GM12878 (cell line): ENCODE results near the gene MYBPC2. TPM values are rescaled to one million over a fixed set of nuclear protein-coding genes. Genes with fewer than 3 reads are reported as not detected.

Experiments
- ATAC-seq: fragments of 200-7000 bp; cut with Tn5 transposase; 3 replicates; pipeline ENCODE4 v1.9.1; 2020; ENCODE audit warnings: mild to moderate bottlenecking, moderate library complexity
- BruUV-seq: library from RNA; stranded (reverse); fragments of 400-500 nt; replicated peaks from 2 replicates; lab custom pipeline; 2021; lab: Mats Ljungman, UMichigan
- CTCF ChIA-PET: fragments of 300-600 bp; sonication (Branson Sonifier 250); formaldehyde crosslinking; extraction: SDS; loops from one replicate; lab custom pipeline; 2021; ENCODE audit warnings: inconsistent platforms; lab: Yijun Ruan, JAX
- POLR2A ChIA-PET: fragments of 350-600 bp; formaldehyde crosslinking; extraction: SDS; loops from one replicate; lab custom pipeline; 2021; ENCODE audit warnings: inconsistent platforms; lab: Charles Lee
- RAD21 ChIA-PET: fragments of 300-600 bp; sonication (Branson Sonifier 250); formaldehyde crosslinking; loops from one replicate; lab custom pipeline; 2023; ENCODE audit warnings: antibody characterized with exemption; ENCODE audit not compliant: unreplicated experiment; lab: Charles Lee
- SMC1A ChIA-PET: fragments of 300-600 bp; sonication (Branson Sonifier 250); formaldehyde crosslinking; loops from one replicate; lab custom pipeline; 2023; ENCODE audit not compliant: unreplicated experiment, uncharacterized antibody; lab: Charles Lee
- DNase-seq: peaks from one replicate; pipeline ENCODE4 v3.0.0-alpha.2; 2011; ENCODE audit warnings: low read depth, low spot score
- FAIRE-seq: peaks from 3 replicates; lab custom pipeline; 2011; peaks lifted over from hg19 to GRCh38; lab: Jason Lieb, UNC
- H2AFZ ChIP-seq: 2 replicates; pipeline ENCODE4 v1.6.0; 2011; ENCODE audit warnings: low read depth, low read length, control low read depth; ENCODE audit not compliant: control insufficient read depth
- H3K27ac ChIP-seq: 2 replicates; pipeline ENCODE4 v1.5.1; 2011; ENCODE audit warnings: control low read depth; ENCODE audit not compliant: control insufficient read depth, insufficient read depth
- H3K27me3 ChIP-seq, 2 experiments: replicated peaks in 1 of 2; 2 replicates each; pipeline versions ENCODE4 v1.6.0 to v1.6.1; 2011; ENCODE audit warnings: low read length in 1 of 2; ENCODE audit not compliant: control insufficient read depth in 2 of 2, insufficient read depth in 2 of 2
- H3K36me3 ChIP-seq, 2 experiments: 2 replicates each; pipeline ENCODE4 v1.5.1; 2011; ENCODE audit warnings: low read length in 1 of 2; ENCODE audit not compliant: control insufficient read depth in 2 of 2, insufficient read depth in 2 of 2
- H3K4me1 ChIP-seq: 2 replicates; pipeline ENCODE4 v1.6.1; 2011; ENCODE audit warnings: mild to moderate bottlenecking, low read length, moderate library complexity, mixed read lengths; ENCODE audit not compliant: control insufficient read depth, insufficient read depth
- H3K4me2 ChIP-seq: 2 replicates; pipeline ENCODE4 v1.6.0; 2011; ENCODE audit warnings: control low read depth; ENCODE audit not compliant: control insufficient read depth, insufficient read depth
- H3K4me3 ChIP-seq: fragments of 200-600 bp; sonication (generic); 2 replicates; pipeline ENCODE4 v1.5.1; 2016
- H3K79me2 ChIP-seq: 2 replicates; pipeline ENCODE4 v1.6.0; 2011; ENCODE audit warnings: low read length; ENCODE audit not compliant: control insufficient read depth, insufficient read depth
- H3K9ac ChIP-seq: 2 replicates; pipeline ENCODE4 v1.8.0; 2011; ENCODE audit warnings: low read length, control low read depth, mixed read lengths; ENCODE audit not compliant: control insufficient read depth, insufficient read depth
- H3K9me3 ChIP-seq: replicated peaks from 3 replicates; pipeline ENCODE4 v1.5.1; 2011; ENCODE audit warnings: mild to moderate bottlenecking, low read length; ENCODE audit not compliant: control insufficient read depth, insufficient read depth
- H4K20me1 ChIP-seq: 2 replicates; pipeline ENCODE4 v1.6.0; 2011; ENCODE audit not compliant: control insufficient read depth, insufficient read depth
- CBX3 ChIP-seq: fragments of 200-600 bp; sonication (generic); IDR thresholded peaks from 2 replicates; pipeline ENCODE4 v1.6.1; 2016; ENCODE audit warnings: low read depth, borderline replicate concordance
- CHD4 ChIP-seq: fragments of 200-600 bp; sonication (generic); IDR thresholded peaks from 2 replicates; pipeline ENCODE4 v1.6.1; 2016; ENCODE audit warnings: mild to moderate bottlenecking
- MEF2A ChIP-seq: IDR thresholded peaks from 2 replicates; pipeline ENCODE4 v1.6.1; 2011; ENCODE audit warnings: low read depth, mild to moderate bottlenecking, low read length, moderate library complexity; ENCODE audit not compliant: insufficient read depth
- ZBTB4 ChIP-seq: fragments of 450-650 bp; formaldehyde crosslinking; IDR thresholded peaks from 2 replicates; pipeline ENCODE4 v1.4.0; 2022; ENCODE audit warnings: mild to moderate bottlenecking, moderate library complexity
- WGBS: methylation state at CpG from one replicate; pipeline ENCODE4 v1.1.6; 2016; ENCODE audit warnings: low lambda C conversion rate; ENCODE audit not compliant: insufficient replicate concordance, insufficient coverage; ENCODE audit errors: missing lambda C conversion rate; 5-methylcytosine and 5-hydroxymethylcytosine counted together
- in situ Hi-C: fragments of 300-500 bp; cut with MboI; formaldehyde crosslinking; loops from 9 replicates; pipeline ENCODE4 v1.14.3; 2018; ENCODE audit warnings: mixed read lengths
- intact Hi-C: fragments of 100-400 bp; cut with micrococcal nuclease; formaldehyde crosslinking; loops from one replicate; pipeline ENCODE4 v1.14.2; 2022; ENCODE audit not compliant: unreplicated experiment
- polyA plus RNA-seq, 11 experiments: library from polyadenylated mRNA; depleted of rRNA in 4 of 11; unstranded in 6 of 11; stranded (reverse) in 5 of 11; fragments of >200 nt; fragmentation: Nextera tagmentation in 4 of 11; fragmentation: Illumina TruSeq in 1 of 11; extraction: Ambion mirVana in 4 of 11; extraction: Trizol in 1 of 11; gene quantifications; 1 replicate in 1 of 11; 2 replicates in 10 of 11; pipeline versions ENCODE4 v1.2.1 to v1.2.3, GENCODE V29; 2011 to 2016; ENCODE audit warnings: inconsistent platforms in 2 of 11, missing spikeins in 2 of 11, low read depth in 1 of 11
- total RNA-seq, 4 experiments: library from RNA; depleted of rRNA in 3 of 4; stranded (reverse); fragments of >200 nt in 3 of 4; fragmentation: Illumina TruSeq in 1 of 4; extraction: Trizol in 1 of 4; gene quantifications; 2 replicates each; pipeline versions ENCODE4 v1.2.1 to v1.2.3, GENCODE V29; 2013 to 2021

MYBPC2 gene
- total and polyA plus RNA-seq, 10 of the 15 experiments (the other 5 are each of a cell fraction or from before 2014, with no cell fraction given): 0.09 to 2.6 (median 0.61) TPM

GRCh38 chr19:50444059-50444458 lies 11.4 kb downstream of the MYBPC2 start:
- Histone ChIP-seq H3K79me2 (no peaks in the 10 kb centered on the region), H3K9me3 (no peaks in the 10 kb centered on the region), H3K27me3 (no peaks in the 10 kb centered on the region), H3K4me1 (no peaks in the 10 kb centered on the region), H3K36me3 (no peaks in the 10 kb centered on the region), H2AFZ (no peak overlapping the region), H4K20me1 (no peaks in the 10 kb centered on the region), H3K9ac (no peak overlapping the region), H3K4me2 (no peak overlapping the region), H3K4me3 (no peak overlapping the region), H3K27ac (no peak overlapping the region)
- no TSS peak for BruUV-seq
- in situ Hi-C loops: no loop called here
- no peak for TF ChIP-seq MEF2A
- intact Hi-C loops: no loop called here
- no peak for DNase-seq
- ChIA-PET POLR2A (no interaction called here), CTCF (interaction anchor here (0.6 kb wide), 1 partner anchor 161 kb away, joined by 3 read pairs; no protein-coding TSS in a partner anchor), SMC1A (no interaction called here), RAD21 (no interaction called here)
- no peak for FAIRE-seq
- WGBS: 0% methylated on average over 1 of the region's 1 CpG
- no peak for ATAC-seq

- FAIRE-seq: no peak
- ChIA-PET CTCF (interaction anchor here (0.8 kb wide), 1 partner anchor 15 kb away, joined by 4 read pairs; no protein-coding TSS in a partner anchor), POLR2A (no interaction called here)
Measured at GRCh38 chr19:50447053-50447452, 14.4 kb downstream of the MYBPC2 start.

More at GRCh38 chr19:50447053-50447452, 14.4 kb downstream of the MYBPC2 start:
- ChIA-PET RAD21 (no interaction called here), SMC1A (no interaction called here)
- no peak overlapping the region for H3K4me3 ChIP-seq
- intact Hi-C loops: no loop called here
- H3K9ac ChIP-seq: no peak overlapping the region
- no peak overlapping the region for H2AFZ ChIP-seq
- no peak overlapping the region for H3K4me2 ChIP-seq
- H3K79me2 ChIP-seq: no peaks in the 10 kb centered on the region
- TF ChIP-seq CBX3: no peak
- TF ChIP-seq ZBTB4: no peak
- TF ChIP-seq CHD4: no peak
- H3K4me1 ChIP-seq: no peaks in the 10 kb centered on the region
- H3K9me3 ChIP-seq: no peaks in the 10 kb centered on the region
- no peaks in the 10 kb centered on the region for H3K27me3 ChIP-seq
- in situ Hi-C loops: no loop called here
- H3K36me3 ChIP-seq: no peaks in the 10 kb centered on the region
- 52% methylated on average over 5 of the region's 5 CpGs for WGBS
- DNase-seq: no peak
- no peak for ATAC-seq
- no peak overlapping the region for H3K27ac ChIP-seq
- BruUV-seq: no TSS peak
- no peaks in the 10 kb centered on the region for H4K20me1 ChIP-seq
